GM18858 (cell line): ENCODE measurements around the gene SAC3D1.
A peak's percentile ranks its signal among the peaks of the same experiment; 100 is the strongest.
"Not testable (repeated sequence)": the region's sequence is repeated elsewhere in the genome, so short reads cannot be mapped to it uniquely, and the experiment has no call there.

Experiments used
- ATAC-seq: cut with Tn5 transposase; IDR thresholded peaks from one replicate; pipeline ENCODE4 v1.9.1; 2021; ENCODE audit not compliant: unreplicated experiment

The SAC3D1 gene

GRCh38 chr11:65023502-65023901 lies 17.5 kb upstream of the SAC3D1 start:
- not testable (repeated sequence) for ATAC-seq

DNA sequence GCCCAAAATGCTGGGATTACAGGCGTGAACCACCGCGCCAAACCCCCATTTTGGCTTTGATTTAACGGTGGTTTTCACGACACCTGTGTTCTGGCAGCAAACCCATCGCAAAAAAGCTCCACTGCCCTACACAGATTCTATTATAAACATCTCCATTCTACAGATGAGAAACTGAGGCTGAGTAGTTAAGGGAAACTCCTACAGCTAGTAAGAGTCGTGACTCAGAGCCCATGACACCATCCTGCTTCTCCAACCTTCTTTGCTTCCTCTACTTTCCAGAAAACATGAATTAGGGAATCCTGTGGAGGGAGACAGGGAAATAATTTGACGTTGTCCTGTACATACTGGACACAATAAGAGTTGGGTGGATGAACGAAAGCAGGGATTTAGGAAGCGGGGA lies 14.2 kb upstream of the SAC3D1 start:
- ATAC-seq = no peak

- peak; percentile 77 for ATAC-seq
Measured at GRCh38 chr11:65027213-65028067, 13.6 kb upstream of the SAC3D1 start, which contains the start of gene SNX15. Gene SNX15, plus strand, starts transcription at chr11:65027439. Its CDS starts 99 bp downstream, at chr11:65027538.

DNA sequence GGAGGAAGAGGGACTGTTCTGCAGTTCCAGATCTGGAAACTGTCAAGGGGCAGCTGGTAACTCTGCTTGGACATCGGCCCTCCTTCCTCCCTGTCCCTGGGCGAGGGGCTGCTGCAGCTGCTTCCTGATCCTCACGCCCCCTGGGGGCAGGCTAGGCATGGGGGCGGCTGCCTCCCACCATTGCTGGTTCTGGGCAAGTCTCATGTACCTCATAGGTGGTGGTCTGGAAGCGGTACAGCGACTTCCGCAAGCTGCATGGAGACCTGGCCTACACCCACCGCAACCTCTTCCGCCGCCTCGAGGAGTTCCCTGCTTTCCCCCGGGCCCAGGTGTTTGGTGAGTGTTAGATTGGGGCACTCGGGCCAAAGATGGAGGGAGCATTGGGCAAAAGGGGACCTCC lies 8.8 kb upstream of the SAC3D1 start:
- ATAC-seq = no peak

GRCh38 chr11:65034423-65034822 lies 6.6 kb upstream of the SAC3D1 start:
- no peak for ATAC-seq

- ATAC-seq = no peak
Measured at GRCh38 chr11:65035579-65035978, 5.4 kb upstream of the SAC3D1 start.

DNA sequence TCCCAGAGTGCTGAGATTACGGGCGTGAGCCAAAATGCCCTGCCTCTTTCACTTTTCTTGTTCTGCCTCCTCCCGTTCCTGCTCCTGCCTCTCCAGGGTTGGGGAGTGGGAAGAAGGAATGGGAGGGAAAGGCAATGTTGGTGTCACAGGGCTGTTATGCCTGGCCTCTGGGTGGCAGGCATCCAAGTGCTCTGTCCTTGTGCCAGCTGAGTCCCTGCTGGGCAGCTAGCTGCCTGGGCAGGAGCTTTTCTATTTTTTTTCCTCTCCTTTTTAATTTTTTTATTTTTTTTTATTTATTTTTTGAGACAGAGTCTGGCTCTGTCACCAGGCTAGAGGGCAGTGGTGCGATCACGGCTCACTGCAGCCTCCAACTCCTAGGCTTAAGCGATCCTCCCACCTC lies 4.1 kb upstream of the SAC3D1 start:
- no peak for ATAC-seq

DNA sequence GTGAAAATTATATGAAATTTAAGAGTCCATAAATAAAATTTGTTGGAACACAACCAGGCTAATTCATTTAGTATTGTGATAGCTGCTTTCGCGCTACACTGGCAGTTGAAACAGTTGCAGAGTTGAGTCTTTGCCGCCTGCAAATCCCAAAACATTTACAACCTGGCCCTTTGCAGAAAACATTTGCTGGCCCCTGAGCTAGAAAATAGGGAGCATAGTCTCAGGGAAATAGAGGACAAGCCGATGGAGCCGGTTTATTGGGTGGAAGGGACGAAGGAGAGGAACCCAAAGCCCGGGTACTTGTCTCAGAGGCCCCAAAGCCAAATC lies 527 bp upstream of the SAC3D1 start:
- no peak for ATAC-seq

- no peak for ATAC-seq
Measured at GRCh38 chr11:65042891-65043290, 1.9 kb downstream of the SAC3D1 start.

DNA sequence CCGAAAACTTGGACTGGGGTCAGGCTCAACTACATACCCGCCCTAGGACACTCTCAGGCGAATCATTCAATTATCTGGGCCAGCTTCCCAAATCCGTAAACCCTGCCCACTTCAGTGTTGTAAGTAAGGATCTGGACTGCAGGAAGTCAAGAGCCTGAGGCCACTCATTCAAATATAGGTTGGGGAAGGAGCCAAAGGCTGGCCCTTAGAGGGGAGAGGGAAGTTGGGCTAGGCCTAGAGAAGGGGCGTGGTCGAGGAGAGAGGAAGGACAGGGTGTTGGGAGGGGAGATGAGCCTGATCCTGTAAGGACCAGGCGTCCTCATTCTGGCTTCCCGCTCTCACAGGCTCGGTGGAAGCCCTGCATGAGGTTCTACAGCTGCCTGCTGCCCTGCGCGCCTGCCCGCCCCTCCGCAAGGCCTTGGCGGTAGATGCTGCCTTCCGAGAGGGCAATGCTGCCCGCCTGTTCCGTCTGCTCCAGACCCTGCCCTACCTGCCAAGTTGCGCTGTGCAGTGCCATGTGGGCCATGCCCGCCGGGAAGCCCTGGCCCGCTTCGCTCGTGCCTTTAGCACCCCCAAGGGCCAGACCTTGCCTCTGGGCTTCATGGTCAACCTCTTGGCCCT lies 3.0 kb downstream of the SAC3D1 start:
- no peak for ATAC-seq

GRCh38 chr11:65045061-65045460 lies 4.1 kb downstream of the SAC3D1 start:
- no peak for ATAC-seq

- no peak for ATAC-seq
Measured at GRCh38 chr11:65045728-65046127, 4.7 kb downstream of the SAC3D1 start.

DNA sequence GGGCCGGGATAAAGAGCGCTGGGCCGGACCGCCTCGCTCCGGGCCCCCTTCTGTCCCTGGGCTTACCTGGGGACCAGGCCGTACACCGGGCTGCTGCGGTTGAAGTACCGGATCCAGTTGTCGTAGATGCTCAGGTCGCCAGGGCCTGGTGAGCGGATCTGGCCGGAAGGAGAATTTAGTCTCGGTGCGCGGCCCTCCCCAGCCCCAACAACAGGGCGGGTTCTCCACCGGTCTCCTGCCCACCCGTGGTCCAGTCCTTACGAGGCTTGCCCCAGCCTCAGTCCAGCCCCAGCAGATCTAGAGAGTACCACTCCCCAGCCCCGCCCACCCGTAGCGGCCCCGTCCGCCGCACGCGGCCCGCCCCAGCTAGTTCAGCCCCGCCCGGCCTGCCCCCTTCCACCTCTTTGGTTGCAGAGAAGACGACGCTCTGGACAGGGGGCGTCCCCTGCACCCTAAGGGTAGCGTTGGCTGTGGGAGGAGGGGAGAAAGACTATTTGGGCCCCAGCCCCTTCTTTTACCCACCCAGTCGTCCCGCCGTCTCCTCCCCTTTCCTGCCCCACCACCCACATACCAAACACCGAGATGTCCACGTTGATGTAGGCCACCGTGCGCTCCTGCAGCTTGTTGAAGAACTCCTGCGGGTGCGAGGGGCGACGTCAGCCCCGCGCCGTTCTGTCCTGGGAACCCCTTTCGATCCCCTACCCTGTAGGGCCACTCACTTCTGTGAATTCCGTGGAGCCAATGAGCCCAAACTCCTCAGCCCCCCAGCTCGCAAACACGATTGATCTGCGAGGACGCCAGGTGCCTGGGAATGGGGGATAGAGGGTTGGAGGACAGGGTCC lies 6.8 kb downstream of the SAC3D1 start:
- no peak for ATAC-seq

DNA sequence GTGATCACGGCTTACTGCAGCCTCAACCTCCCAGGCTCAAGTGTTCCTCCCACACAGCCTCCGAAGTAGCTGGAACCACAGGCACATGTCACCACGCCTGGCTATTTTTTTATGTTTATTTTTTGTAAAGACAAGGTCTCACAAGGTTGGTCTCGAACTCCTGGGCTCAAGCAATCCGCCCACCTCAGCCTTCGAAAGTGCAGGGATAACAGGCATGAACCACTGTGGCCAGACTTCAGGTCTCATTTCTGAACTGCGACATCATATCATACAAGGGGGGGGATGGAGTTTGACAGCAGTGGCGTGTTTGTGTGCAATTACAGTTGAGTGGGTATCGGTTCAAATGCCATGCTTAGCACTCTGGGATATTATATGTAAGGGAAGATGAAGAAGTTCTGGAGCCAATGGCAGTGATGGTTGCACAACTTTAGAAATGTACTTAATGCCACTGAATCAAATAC lies 10.4 kb downstream of the SAC3D1 start:
- ATAC-seq = no peak

- ATAC-seq = no peak
Measured at GRCh38 chr11:65053827-65054508, 13.0 kb downstream of the SAC3D1 start.

- ATAC-seq = no peak
Measured at GRCh38 chr11:65055538-65055937, 14.5 kb downstream of the SAC3D1 start.

GRCh38 chr11:65056999-65057398 lies 16.0 kb downstream of the SAC3D1 start:
- no peak for ATAC-seq

DNA sequence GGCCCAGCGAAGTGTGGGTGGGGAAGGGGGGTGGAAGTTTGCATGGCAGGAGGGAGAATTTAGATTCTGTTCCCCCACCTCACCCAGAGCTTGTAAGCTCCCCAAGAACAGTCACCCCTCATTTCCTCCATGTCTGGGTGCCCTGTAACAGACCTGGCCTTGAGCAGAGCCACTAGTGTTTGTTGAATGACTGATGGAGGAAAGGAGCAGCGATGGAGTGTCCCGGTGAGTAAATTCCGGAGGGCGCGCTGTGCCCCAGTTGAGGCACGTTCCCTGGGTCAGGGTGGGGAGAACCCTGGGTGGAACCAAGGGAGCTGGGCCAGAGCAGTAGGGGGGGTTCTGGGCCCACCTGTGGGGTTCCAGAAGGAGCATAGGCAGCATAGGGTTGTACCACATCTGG lies 16.5 kb downstream of the SAC3D1 start:
- no peak for ATAC-seq

- no peak for ATAC-seq
Measured at GRCh38 chr11:65058012-65058411, 17.0 kb downstream of the SAC3D1 start.

GRCh38 chr11:65058419-65059054 lies 17.5 kb downstream of the SAC3D1 start, which contains the start of gene NAALADL1:
Gene NAALADL1, minus strand, starts transcription at chr11:65058553. Its CDS starts 32 bp downstream, at chr11:65058521.
- ATAC-seq = no peak
